CD4-positive, CD25-positive, alpha-beta regulatory T cell (primary cell): ENCODE results near the gene CSAG1. TPM values are rescaled to one million over a fixed set of nuclear protein-coding genes. Genes with fewer than 3 reads are reported as not detected.

ENCODE experiments used
- polyA plus RNA-seq, 4 donors: library from polyadenylated mRNA; unstranded; fragments of 300-500 nt; fragmentation: Illumina TruSeq; gene quantifications; one replicate each; pipeline ENCODE4 v1.2.3, GENCODE V29; 2021
- total RNA-seq: library from RNA; stranded (reverse); gene quantifications from one replicate; pipeline ENCODE4 v1.2.3, GENCODE V29; 2022

The CSAG1 gene
- total and polyA plus RNA-seq, 5 donors from 2014 or later = not detected

Other genes with a start within 250 kb of the CSAG1 start
- gene GABRQ, start 95.8 kb downstream of the CSAG1 start, total RNA-seq = not detected
- not detected for gene GABRQ, start 95.8 kb downstream of the CSAG1 start, polyA plus RNA-seq
- not detected for gene MAGEA3, start 34.9 kb downstream of the CSAG1 start, total RNA-seq
- gene MAGEA3, start 34.9 kb downstream of the CSAG1 start, polyA plus RNA-seq = not detected
- not detected for gene CSAG2, start 24.4 kb downstream of the CSAG1 start, total RNA-seq
- gene CSAG2, start 24.4 kb downstream of the CSAG1 start, polyA plus RNA-seq = not detected
- not detected for gene MAGEA2B, start 19.1 kb downstream of the CSAG1 start, total RNA-seq
- not detected for gene MAGEA2B, start 19.1 kb downstream of the CSAG1 start, polyA plus RNA-seq
- not detected for gene MAGEA12, start within 50 bp of the CSAG1 start, total RNA-seq
- gene MAGEA12, start within 50 bp of the CSAG1 start, polyA plus RNA-seq = not detected
- not detected for gene MAGEA2, start 20.1 kb upstream of the CSAG1 start, total RNA-seq
- not detected for gene MAGEA2, start 20.1 kb upstream of the CSAG1 start, polyA plus RNA-seq
- not detected for gene CSAG3, start 25.5 kb upstream of the CSAG1 start, total RNA-seq
- gene CSAG3, start 25.5 kb upstream of the CSAG1 start, polyA plus RNA-seq = under 1 TPM in 1 of 4 donors, not detected in 3; 0.50 TPM
- gene MAGEA6, start 36.0 kb upstream of the CSAG1 start, total RNA-seq = not detected
- not detected for gene MAGEA6, start 36.0 kb upstream of the CSAG1 start, polyA plus RNA-seq
- 6.1 TPM for gene CETN2, start 97.0 kb upstream of the CSAG1 start, total RNA-seq
- gene CETN2, start 97.0 kb upstream of the CSAG1 start, polyA plus RNA-seq = 10 to 100 TPM; 19.3 to 22.2 (median 20.7) TPM
- gene NSDHL, start 97.3 kb upstream of the CSAG1 start, total RNA-seq = 8.4 TPM
- gene NSDHL, start 97.3 kb upstream of the CSAG1 start, polyA plus RNA-seq = 10 to 100 TPM; 15.8 to 27.4 (median 17.4) TPM
- gene ZNF185, start 164.3 kb upstream of the CSAG1 start, total RNA-seq = 4.4 TPM
- gene ZNF185, start 164.3 kb upstream of the CSAG1 start, polyA plus RNA-seq = 1 to 10 TPM; 1.1 to 3.0 (median 1.7) TPM